OCI-LY1 (cell line): Measurements from ENCODE around the gene ARPC2.

Experiments
- H2AFZ ChIP-seq: fragments of 200-600 bp; sonication (generic), shearing (Covaris generic); 2 replicates; pipeline ENCODE4 v1.6.0; 2014; ENCODE audit warnings: antibody characterized with exemption, mild to moderate bottlenecking, low read length
- H3F3A ChIP-seq: fragments of 200-600 bp; sonication (generic), shearing (Covaris generic); 2 replicates; pipeline ENCODE4 v1.6.0; 2014; ENCODE audit warnings: mild to moderate bottlenecking, antibody characterized with exemption, low read length, moderate library complexity; ENCODE audit not compliant: insufficient read depth
- H3K27ac ChIP-seq: fragments of 200-600 bp; sonication (generic); 2 replicates; pipeline ENCODE4 v1.5.1; 2014; ENCODE audit warnings: low read length, mixed run types, mild to moderate bottlenecking, low read depth; ENCODE audit not compliant: poor library complexity, severe bottlenecking
- H3K27me3 ChIP-seq: fragments of 200-600 bp; sonication (generic); 2 replicates; pipeline ENCODE4 v1.6.0; 2014; ENCODE audit warnings: antibody characterized with exemption, mild to moderate bottlenecking, low read length, moderate library complexity; ENCODE audit not compliant: insufficient read depth
- H3K36me3 ChIP-seq: fragments of 200-600 bp; sonication (generic); 2 replicates; pipeline ENCODE4 v1.6.1; 2014; ENCODE audit warnings: mild to moderate bottlenecking, antibody characterized with exemption, low read length, moderate library complexity, mixed read lengths; ENCODE audit not compliant: insufficient read depth
- H3K4me1 ChIP-seq: fragments of 200-600 bp; sonication (generic); 2 replicates; pipeline ENCODE4 v1.5.1; 2014; ENCODE audit warnings: mild to moderate bottlenecking, low read length, moderate library complexity; ENCODE audit not compliant: insufficient read depth, severe bottlenecking
- H3K4me2 ChIP-seq: fragments of 200-600 bp; sonication (generic), shearing (Covaris generic); 2 replicates; pipeline ENCODE4 v1.6.1; 2014; ENCODE audit warnings: low read length
- H3K4me3 ChIP-seq: fragments of 200-600 bp; sonication (generic); 2 replicates; pipeline ENCODE4 v1.5.1; 2014; ENCODE audit warnings: low read length, low read depth, mild to moderate bottlenecking, mixed read lengths; ENCODE audit not compliant: poor library complexity, severe bottlenecking
- H3K79me2 ChIP-seq: fragments of 200-600 bp; shearing (Covaris generic); 2 replicates; pipeline ENCODE4 v1.6.1; 2016; ENCODE audit warnings: mixed run types, low read length, mixed read lengths; ENCODE audit not compliant: insufficient read depth
- H3K9ac ChIP-seq: fragments of 200-600 bp; sonication (generic), shearing (Covaris generic); 2 replicates; pipeline ENCODE4 v1.6.1; 2014; ENCODE audit warnings: mild to moderate bottlenecking, low read length, mixed read lengths
- H3K9me2 ChIP-seq: fragments of 200-600 bp; sonication (generic), shearing (Covaris generic); 2 replicates; pipeline ENCODE4 v1.6.1; 2014; ENCODE audit warnings: low read depth, mild to moderate bottlenecking, low read length, mixed read lengths
- H3K9me3 ChIP-seq: fragments of 200-600 bp; shearing (Covaris generic); 2 replicates; pipeline ENCODE4 v1.6.1; 2014; ENCODE audit warnings: low read length, mixed read lengths
- H4K20me1 ChIP-seq: fragments of 200-600 bp; sonication (generic), shearing (Covaris generic); 2 replicates; pipeline ENCODE4 v1.6.0; 2016; ENCODE audit warnings: mild to moderate bottlenecking, low read length; ENCODE audit not compliant: insufficient read depth
- CTCF ChIP-seq: fragments of 200-600 bp; sonication (generic), shearing (Covaris generic); IDR thresholded peaks from 2 replicates; pipeline ENCODE4 v1.5.1; 2017; ENCODE audit warnings: mild to moderate bottlenecking, antibody characterized with exemption, low read length, moderate library complexity, mixed read lengths
- EZH2 ChIP-seq: fragments of 200-600 bp; sonication (generic), shearing (Covaris generic); IDR thresholded peaks from 2 replicates; pipeline ENCODE4 v1.8.0; 2017; ENCODE audit warnings: borderline replicate concordance, mixed run types, mild to moderate bottlenecking, antibody characterized with exemption, low read length, moderate library complexity, mixed read lengths

ARPC2 gene

GRCh38 chr2:218196974-218197373, 20.0 kb upstream of the ARPC2 start:
- H3K4me1 ChIP-seq = no peaks in the 10 kb centered on the region
- TF ChIP-seq CTCF (no peak), EZH2 (no peak)
- H3K9me3 ChIP-seq = no peaks in the 10 kb centered on the region
- no peaks in the 10 kb centered on the region for H3K79me2 ChIP-seq
- H3F3A ChIP-seq = no peaks in the 10 kb centered on the region
- H3K9ac ChIP-seq = no peak overlapping the region
- no peak overlapping the region for H2AFZ ChIP-seq
- no peak overlapping the region for H3K27ac ChIP-seq
- no peaks in the 10 kb centered on the region for H3K9me2 ChIP-seq
- H4K20me1 ChIP-seq = no peaks in the 10 kb centered on the region
- H3K36me3 ChIP-seq = no peaks in the 10 kb centered on the region
- no peaks in the 10 kb centered on the region; the same call in none of the 2 replicates for H3K27me3 ChIP-seq
- no peak overlapping the region for H3K4me3 ChIP-seq
- H3K4me2 ChIP-seq = no peak overlapping the region

GRCh38 chr2:218202266-218202665, 14.7 kb upstream of the ARPC2 start:
- Histone ChIP-seq H3K27me3 (no peaks in the 10 kb centered on the region; the same call in 1 of the 2 replicates), H3K9ac (no peak overlapping the region), H3K4me3 (no peak overlapping the region), H3K79me2 (no peaks in the 10 kb centered on the region), H3K4me1 (no peaks in the 10 kb centered on the region), H3F3A (no peaks in the 10 kb centered on the region), H3K9me2 (no peaks in the 10 kb centered on the region), H3K9me3 (no peaks in the 10 kb centered on the region), H3K36me3 (no peaks in the 10 kb centered on the region), H4K20me1 (no peaks in the 10 kb centered on the region), H3K4me2 (no peak overlapping the region), H2AFZ (no peak overlapping the region), H3K27ac (no peak overlapping the region)
- no peak for TF ChIP-seq EZH2
- no peak for TF ChIP-seq CTCF

- Histone ChIP-seq H3K9ac (no peak overlapping the region), H3K36me3 (no peaks in the 10 kb centered on the region; the same call in 1 of the 2 replicates), H3K9me2 (no peaks in the 10 kb centered on the region), H3K4me1 (no peaks in the 10 kb centered on the region), H3K27me3 (no peaks in the 10 kb centered on the region; the same call in 1 of the 2 replicates), H3F3A (no peaks in the 10 kb centered on the region), H3K4me3 (no peak overlapping the region), H2AFZ (no peak overlapping the region), H3K79me2 (no peaks in the 10 kb centered on the region), H3K9me3 (peaks cover 11% of the 10 kb centered on the region), H3K4me2 (no peak overlapping the region), H3K27ac (no peak overlapping the region), H4K20me1 (no peaks in the 10 kb centered on the region)
- TF ChIP-seq EZH2 (no peak), CTCF (no peak)
Observed at GRCh38 chr2:218209078-218209477, 7.9 kb upstream of the ARPC2 start.
